H1 (cell line): ENCODE results near the gene SLC25A15. TPM values are rescaled to one million over a fixed set of nuclear protein-coding genes. Genes with fewer than 3 reads are reported as not detected.

Source experiments
- BCL11A ChIP-seq, 2 experiments: IDR thresholded peaks; one replicate each; pipeline ENCODE4 v1.6.1; 2011; ENCODE audit warnings: low read depth in 2 of 2, low read length in 2 of 2, mild to moderate bottlenecking in 2 of 2
- CHD1 ChIP-seq: IDR thresholded peaks from 2 replicates; pipeline ENCODE4 v1.6.1; 2012; ENCODE audit warnings: low read depth, low read length, improper control_type of control experiment
- CREB1 ChIP-seq: IDR thresholded peaks from 2 replicates; pipeline ENCODE4 v1.6.1; 2012; ENCODE audit warnings: inconsistent platforms
- KDM1A ChIP-seq: fragments of 200-600, 300-600 bp; sonication (generic); IDR thresholded peaks from 2 replicates; pipeline ENCODE4 v1.7.1; 2016; ENCODE audit warnings: mild to moderate bottlenecking, low read length, borderline replicate concordance
- POLR2A ChIP-seq, 2 experiments: IDR thresholded peaks; 1 replicate in 1 of 2; 2 replicates in 1 of 2; pipeline ENCODE4 v1.6.1; 2011; ENCODE audit warnings: low read depth in 2 of 2, low read length in 2 of 2, mild to moderate bottlenecking in 2 of 2; ENCODE audit errors: control extremely low read depth in 1 of 2
- SIX5 ChIP-seq: IDR thresholded peaks from 2 replicates; pipeline ENCODE4 v1.6.1; 2011; ENCODE audit warnings: mild to moderate bottlenecking, low read depth, low read length
- SP4 ChIP-seq: IDR thresholded peaks from 2 replicates; pipeline ENCODE4 v1.6.1; 2012; ENCODE audit warnings: low read length, inconsistent platforms
- SUZ12 ChIP-seq: fragments of 200-600 bp; sonication (generic); IDR thresholded peaks from 2 replicates; pipeline ENCODE4 v1.6.1; 2012; ENCODE audit warnings: mild to moderate bottlenecking, inconsistent platforms, low read length, moderate library complexity, mixed read lengths
- TAF1 ChIP-seq: IDR thresholded peaks from 2 replicates; pipeline ENCODE4 v1.6.1; 2011; ENCODE audit warnings: mild to moderate bottlenecking, low read depth, low read length
- polyA plus RNA-seq, 7 experiments: library from polyadenylated mRNA; depleted of rRNA in 3 of 7; stranded (reverse) in 5 of 7; unstranded in 2 of 7; fragments of >200 nt in 5 of 7; fragments of 200-250 nt in 2 of 7; gene quantifications; 1 replicate in 5 of 7; 2 replicates in 1 of 7; 4 replicates in 1 of 7; pipeline versions ENCODE4 v1.2.1 to v1.2.3, GENCODE V29; 2011 to 2013; ENCODE audit warnings: missing spikeins in 2 of 7, mixed read lengths in 2 of 7
- total RNA-seq: library from RNA; stranded (reverse); fragmentation: NEBNext Ultra II Directional; extraction: Animal tissue kit (Norgen Biotek cat#: 25700); gene quantifications from 2 replicates; pipeline ENCODE4 v1.2.1, GENCODE V29; 2021
- TF ChIP-seq, protein P1 (sequence below): fragments of 300-600 bp; sonication (generic); IDR thresholded peaks from 2 replicates; pipeline ENCODE4 v1.7.1; 2012; ENCODE audit warnings: low read length, moderate library complexity, mild to moderate bottlenecking, inconsistent platforms; ENCODE audit not compliant: insufficient replicate concordance

Gene SLC25A15
- total and polyA plus RNA-seq, 2 of the 8 experiments (the other 6 are each of a cell fraction or from before 2014, with no cell fraction given): 12.4 to 23.4 TPM

DNA sequence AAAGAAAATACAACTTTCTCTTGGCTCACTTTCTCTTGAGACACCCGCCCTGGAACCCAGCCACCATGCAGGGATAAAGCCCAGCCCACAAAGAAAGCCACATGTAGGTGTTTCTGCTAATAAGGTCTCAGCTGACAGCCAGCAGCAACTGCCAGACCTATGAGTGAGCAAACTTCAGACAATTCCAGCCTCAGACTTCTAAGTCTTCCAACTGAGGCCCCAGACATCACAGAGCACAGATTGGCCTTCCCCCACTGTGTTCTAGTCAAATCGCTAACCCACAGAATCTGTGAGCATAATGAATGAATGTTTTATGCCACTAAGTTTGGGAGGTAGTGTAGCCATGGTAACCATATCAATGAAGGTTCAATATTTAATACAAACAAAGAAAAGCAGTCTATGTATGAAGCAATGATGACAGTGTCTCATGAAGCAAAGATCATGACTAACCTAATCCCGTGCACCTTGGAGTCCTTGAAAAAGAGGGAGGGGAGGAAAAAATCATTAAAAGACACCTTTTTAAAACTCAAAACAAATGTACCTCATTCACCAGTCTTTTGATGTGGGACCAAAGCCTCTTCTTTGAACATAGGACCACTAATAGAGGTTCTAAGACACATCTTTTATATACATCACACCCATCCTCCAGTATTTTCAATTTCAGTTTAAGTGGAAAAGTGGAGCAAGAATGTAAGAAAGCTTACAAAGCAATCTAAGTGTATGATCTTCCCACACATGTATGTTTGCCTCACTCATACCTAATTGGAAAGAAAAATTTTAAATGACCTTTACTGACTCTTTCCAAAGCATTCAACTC lies 24.6 kb upstream of the SLC25A15 start (continued):
- TF ChIP-seq, protein P1, sequence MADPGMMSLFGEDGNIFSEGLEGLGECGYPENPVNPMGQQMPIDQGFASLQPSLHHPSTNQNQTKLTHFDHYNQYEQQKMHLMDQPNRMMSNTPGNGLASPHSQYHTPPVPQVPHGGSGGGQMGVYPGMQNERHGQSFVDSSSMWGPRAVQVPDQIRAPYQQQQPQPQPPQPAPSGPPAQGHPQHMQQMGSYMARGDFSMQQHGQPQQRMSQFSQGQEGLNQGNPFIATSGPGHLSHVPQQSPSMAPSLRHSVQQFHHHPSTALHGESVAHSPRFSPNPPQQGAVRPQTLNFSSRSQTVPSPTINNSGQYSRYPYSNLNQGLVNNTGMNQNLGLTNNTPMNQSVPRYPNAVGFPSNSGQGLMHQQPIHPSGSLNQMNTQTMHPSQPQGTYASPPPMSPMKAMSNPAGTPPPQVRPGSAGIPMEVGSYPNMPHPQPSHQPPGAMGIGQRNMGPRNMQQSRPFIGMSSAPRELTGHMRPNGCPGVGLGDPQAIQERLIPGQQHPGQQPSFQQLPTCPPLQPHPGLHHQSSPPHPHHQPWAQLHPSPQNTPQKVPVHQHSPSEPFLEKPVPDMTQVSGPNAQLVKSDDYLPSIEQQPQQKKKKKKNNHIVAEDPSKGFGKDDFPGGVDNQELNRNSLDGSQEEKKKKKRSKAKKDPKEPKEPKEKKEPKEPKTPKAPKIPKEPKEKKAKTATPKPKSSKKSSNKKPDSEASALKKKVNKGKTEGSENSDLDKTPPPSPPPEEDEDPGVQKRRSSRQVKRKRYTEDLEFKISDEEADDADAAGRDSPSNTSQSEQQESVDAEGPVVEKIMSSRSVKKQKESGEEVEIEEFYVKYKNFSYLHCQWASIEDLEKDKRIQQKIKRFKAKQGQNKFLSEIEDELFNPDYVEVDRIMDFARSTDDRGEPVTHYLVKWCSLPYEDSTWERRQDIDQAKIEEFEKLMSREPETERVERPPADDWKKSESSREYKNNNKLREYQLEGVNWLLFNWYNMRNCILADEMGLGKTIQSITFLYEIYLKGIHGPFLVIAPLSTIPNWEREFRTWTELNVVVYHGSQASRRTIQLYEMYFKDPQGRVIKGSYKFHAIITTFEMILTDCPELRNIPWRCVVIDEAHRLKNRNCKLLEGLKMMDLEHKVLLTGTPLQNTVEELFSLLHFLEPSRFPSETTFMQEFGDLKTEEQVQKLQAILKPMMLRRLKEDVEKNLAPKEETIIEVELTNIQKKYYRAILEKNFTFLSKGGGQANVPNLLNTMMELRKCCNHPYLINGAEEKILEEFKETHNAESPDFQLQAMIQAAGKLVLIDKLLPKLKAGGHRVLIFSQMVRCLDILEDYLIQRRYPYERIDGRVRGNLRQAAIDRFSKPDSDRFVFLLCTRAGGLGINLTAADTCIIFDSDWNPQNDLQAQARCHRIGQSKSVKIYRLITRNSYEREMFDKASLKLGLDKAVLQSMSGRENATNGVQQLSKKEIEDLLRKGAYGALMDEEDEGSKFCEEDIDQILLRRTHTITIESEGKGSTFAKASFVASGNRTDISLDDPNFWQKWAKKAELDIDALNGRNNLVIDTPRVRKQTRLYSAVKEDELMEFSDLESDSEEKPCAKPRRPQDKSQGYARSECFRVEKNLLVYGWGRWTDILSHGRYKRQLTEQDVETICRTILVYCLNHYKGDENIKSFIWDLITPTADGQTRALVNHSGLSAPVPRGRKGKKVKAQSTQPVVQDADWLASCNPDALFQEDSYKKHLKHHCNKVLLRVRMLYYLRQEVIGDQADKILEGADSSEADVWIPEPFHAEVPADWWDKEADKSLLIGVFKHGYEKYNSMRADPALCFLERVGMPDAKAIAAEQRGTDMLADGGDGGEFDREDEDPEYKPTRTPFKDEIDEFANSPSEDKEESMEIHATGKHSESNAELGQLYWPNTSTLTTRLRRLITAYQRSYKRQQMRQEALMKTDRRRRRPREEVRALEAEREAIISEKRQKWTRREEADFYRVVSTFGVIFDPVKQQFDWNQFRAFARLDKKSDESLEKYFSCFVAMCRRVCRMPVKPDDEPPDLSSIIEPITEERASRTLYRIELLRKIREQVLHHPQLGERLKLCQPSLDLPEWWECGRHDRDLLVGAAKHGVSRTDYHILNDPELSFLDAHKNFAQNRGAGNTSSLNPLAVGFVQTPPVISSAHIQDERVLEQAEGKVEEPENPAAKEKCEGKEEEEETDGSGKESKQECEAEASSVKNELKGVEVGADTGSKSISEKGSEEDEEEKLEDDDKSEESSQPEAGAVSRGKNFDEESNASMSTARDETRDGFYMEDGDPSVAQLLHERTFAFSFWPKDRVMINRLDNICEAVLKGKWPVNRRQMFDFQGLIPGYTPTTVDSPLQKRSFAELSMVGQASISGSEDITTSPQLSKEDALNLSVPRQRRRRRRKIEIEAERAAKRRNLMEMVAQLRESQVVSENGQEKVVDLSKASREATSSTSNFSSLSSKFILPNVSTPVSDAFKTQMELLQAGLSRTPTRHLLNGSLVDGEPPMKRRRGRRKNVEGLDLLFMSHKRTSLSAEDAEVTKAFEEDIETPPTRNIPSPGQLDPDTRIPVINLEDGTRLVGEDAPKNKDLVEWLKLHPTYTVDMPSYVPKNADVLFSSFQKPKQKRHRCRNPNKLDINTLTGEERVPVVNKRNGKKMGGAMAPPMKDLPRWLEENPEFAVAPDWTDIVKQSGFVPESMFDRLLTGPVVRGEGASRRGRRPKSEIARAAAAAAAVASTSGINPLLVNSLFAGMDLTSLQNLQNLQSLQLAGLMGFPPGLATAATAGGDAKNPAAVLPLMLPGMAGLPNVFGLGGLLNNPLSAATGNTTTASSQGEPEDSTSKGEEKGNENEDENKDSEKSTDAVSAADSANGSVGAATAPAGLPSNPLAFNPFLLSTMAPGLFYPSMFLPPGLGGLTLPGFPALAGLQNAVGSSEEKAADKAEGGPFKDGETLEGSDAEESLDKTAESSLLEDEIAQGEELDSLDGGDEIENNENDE: no peak
- TF ChIP-seq SUZ12 (no peak), CREB1 (no peak), SIX5 (no peak), TAF1 (no peak), POLR2A (IDR thresholded peaks at IDR 0.05; ENCODE audit: control extremely low read depth in 1 of 2, low read depth in 2 of 2, low read length in 2 of 2) (no peak), CHD1 (no peak), BCL11A (IDR thresholded peaks at IDR 0.05; ENCODE audit: low read depth in 2 of 2, low read length in 2 of 2) (no peak), KDM1A (no peak), SP4 (no peak)
